Parathyroid adenoma (tissue), 2 donors: ENCODE data around the gene COPA.

Experiments used
- H2AFZ ChIP-seq: fragments of 300-600 bp; sonication (generic); one replicate; pipeline ENCODE4 v1.7.0; 2017; ENCODE audit warnings: antibody characterized with exemption, mild to moderate bottlenecking
- H3K27ac ChIP-seq: fragments of 300-600 bp; sonication (generic); one replicate; pipeline ENCODE4 v1.7.0; 2017
- H3K27me3 ChIP-seq: fragments of 300-600 bp; sonication (generic); one replicate; pipeline ENCODE4 v1.7.0; 2017; ENCODE audit warnings: low read length; ENCODE audit not compliant: control insufficient read depth, insufficient read depth
- H3K36me3 ChIP-seq: fragments of 300-600 bp; sonication (generic); one replicate; pipeline ENCODE4 v1.7.0; 2017; ENCODE audit warnings: low read length; ENCODE audit not compliant: control insufficient read depth, insufficient read depth
- H3K4me1 ChIP-seq: fragments of 300-600 bp; sonication (generic); one replicate; pipeline ENCODE4 v1.7.0; 2017; ENCODE audit warnings: control low read depth
- H3K4me2 ChIP-seq: fragments of 300-600 bp; sonication (generic); one replicate; pipeline ENCODE4 v1.7.0; 2017; ENCODE audit warnings: low read length
- H3K4me3 ChIP-seq: fragments of 300-600 bp; sonication (generic); one replicate; pipeline ENCODE4 v1.7.0; 2017; ENCODE audit warnings: low read depth, low read length
- H3K79me2 ChIP-seq: fragments of 300-600 bp; sonication (generic); one replicate; pipeline ENCODE4 v1.7.0; 2017; ENCODE audit warnings: control low read depth
- H3K9ac ChIP-seq: fragments of 300-600 bp; sonication (generic); one replicate; pipeline ENCODE4 v1.7.0; 2017; ENCODE audit warnings: mild to moderate bottlenecking
- H3K9me3 ChIP-seq: fragments of 300-600 bp; sonication (generic); one replicate; pipeline ENCODE4 v1.7.0; 2017; ENCODE audit warnings: low read length; ENCODE audit not compliant: control insufficient read depth
- CTCF ChIP-seq: fragments of 300-600 bp; sonication (generic); IDR thresholded peaks from one replicate; pipeline ENCODE4 v1.7.0; 2017; ENCODE audit warnings: antibody characterized with exemption, mild to moderate bottlenecking
- donor health status: primary hyperparathyroidism.

The COPA gene

DNA sequence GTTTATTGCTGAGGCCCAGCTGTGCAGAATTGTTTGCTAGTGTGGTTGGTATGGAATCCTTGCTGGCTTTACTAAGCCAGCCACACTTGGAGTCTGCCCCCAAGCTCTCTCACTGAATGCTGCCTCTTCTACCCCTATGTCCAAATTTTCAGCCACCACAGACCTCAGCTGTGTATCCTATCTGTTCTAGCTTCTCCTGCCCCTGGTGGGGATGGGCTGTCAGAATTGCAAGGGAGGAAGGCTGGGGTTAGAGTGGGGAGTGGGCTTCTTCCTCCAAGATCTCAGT is 28.2 kb upstream of the COPA start:
- no peaks in the 10 kb centered on the region for H3K79me2 ChIP-seq
- H3K9ac ChIP-seq, result no peak overlapping the region
- no peaks in the 10 kb centered on the region for H3K36me3 ChIP-seq
- H3K4me3 ChIP-seq, result no peak overlapping the region
- no peaks in the 10 kb centered on the region for H3K4me1 ChIP-seq
- no peak overlapping the region for H3K27ac ChIP-seq
- TF ChIP-seq CTCF, result no peak
- no peak overlapping the region for H3K4me2 ChIP-seq
- no peak overlapping the region for H2AFZ ChIP-seq
- H3K9me3 ChIP-seq, result no peaks in the 10 kb centered on the region
- H3K27me3 ChIP-seq, result no peaks in the 10 kb centered on the region

DNA sequence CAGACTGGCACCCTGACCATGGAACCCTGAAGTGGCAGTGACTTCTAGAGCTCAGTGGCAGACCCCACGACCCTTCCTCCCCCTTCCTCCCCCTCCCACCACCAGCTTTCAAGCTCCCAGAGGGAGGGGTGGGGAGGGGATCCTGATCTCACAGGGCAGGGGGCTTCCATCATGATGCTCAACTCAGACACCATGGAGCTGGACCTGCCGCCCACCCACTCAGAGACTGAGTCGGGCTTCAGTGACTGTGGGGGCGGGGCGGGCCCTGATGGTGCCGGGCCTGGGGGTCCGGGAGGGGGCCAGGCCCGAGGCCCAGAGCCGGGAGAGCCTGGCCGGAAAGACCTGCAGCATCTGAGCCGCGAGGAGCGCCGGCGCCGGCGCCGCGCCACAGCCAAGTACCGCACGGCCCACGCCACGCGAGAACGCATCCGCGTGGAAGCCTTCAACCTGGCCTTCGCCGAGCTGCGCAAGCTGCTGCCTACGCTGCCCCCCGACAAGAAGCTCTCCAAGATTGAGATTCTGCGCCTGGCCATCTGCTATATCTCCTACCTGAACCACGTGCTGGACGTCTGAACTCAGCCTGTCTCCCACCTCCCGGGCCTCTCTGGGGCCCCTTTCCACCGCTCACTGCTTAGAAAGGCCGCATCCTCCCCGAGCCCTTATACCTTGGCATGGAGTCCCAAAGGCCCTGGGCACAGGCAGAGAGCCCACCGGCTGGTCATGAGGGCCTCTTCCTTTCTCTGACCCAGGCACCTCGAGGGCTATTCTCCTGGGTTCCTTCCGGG is 27.7 kb upstream of the COPA start:
- H3K36me3 ChIP-seq, result no peaks in the 10 kb centered on the region
- no peaks in the 10 kb centered on the region for H3K9me3 ChIP-seq
- H3K4me3 ChIP-seq, result no peak overlapping the region
- H3K79me2 ChIP-seq, result no peaks in the 10 kb centered on the region
- no peak overlapping the region for H3K4me2 ChIP-seq
- no peaks in the 10 kb centered on the region for H3K27me3 ChIP-seq
- H2AFZ ChIP-seq, result no peak overlapping the region
- no peak overlapping the region for H3K9ac ChIP-seq
- no peak overlapping the region for H3K27ac ChIP-seq
- TF ChIP-seq CTCF, result no peak
- H3K4me1 ChIP-seq, result no peaks in the 10 kb centered on the region

GRCh38 chr1:160369087-160369486 is 26.0 kb upstream of the COPA start:
- no peak overlapping the region for H3K4me3 ChIP-seq
- no peaks in the 10 kb centered on the region for H3K79me2 ChIP-seq
- no peaks in the 10 kb centered on the region for H3K36me3 ChIP-seq
- H3K4me2 ChIP-seq, result no peak overlapping the region
- no peak overlapping the region for H2AFZ ChIP-seq
- no peak overlapping the region for H3K9ac ChIP-seq
- H3K27ac ChIP-seq, result no peak overlapping the region
- H3K27me3 ChIP-seq, result no peaks in the 10 kb centered on the region
- no peak for TF ChIP-seq CTCF
- no peaks in the 10 kb centered on the region for H3K9me3 ChIP-seq
- no peaks in the 10 kb centered on the region for H3K4me1 ChIP-seq

GRCh38 chr1:160367934-160368923 is 25.2 kb upstream of the COPA start:
- no peaks in the 10 kb centered on the region for H3K79me2 ChIP-seq
- H3K36me3 ChIP-seq, result no peaks in the 10 kb centered on the region
- no peak overlapping the region for H2AFZ ChIP-seq
- no peak for TF ChIP-seq CTCF
- H3K4me1 ChIP-seq, result no peaks in the 10 kb centered on the region
- H3K4me3 ChIP-seq, result no peak overlapping the region
- no peak overlapping the region for H3K9ac ChIP-seq
- H3K4me2 ChIP-seq, result no peak overlapping the region
- no peak overlapping the region for H3K27ac ChIP-seq
- no peaks in the 10 kb centered on the region for H3K27me3 ChIP-seq
- H3K9me3 ChIP-seq, result no peaks in the 10 kb centered on the region
